B cell (primary cell): ENCODE results near the gene GANC.
"Not testable (repeated sequence)": the region's sequence is repeated elsewhere in the genome, so short reads cannot be mapped to it uniquely, and the experiment has no call there.

Experiments used
- CTCF ChIP-seq: fragments of 200-600 bp; IDR thresholded peaks from one replicate; pipeline ENCODE4 v1.8.0; 2022; ENCODE audit warnings: antibody characterized with exemption, mild to moderate bottlenecking
- EZH2 ChIP-seq: IDR thresholded peaks from 2 replicates; pipeline ENCODE4 v1.6.1; 2012; ENCODE audit warnings: borderline replicate concordance, low read depth, mild to moderate bottlenecking, moderate library complexity, low read length; ENCODE audit not compliant: insufficient read depth, poor library complexity, severe bottlenecking

- TF ChIP-seq CTCF, EZH2: not testable (repeated sequence)
Observed at GRCh38 chr15:42316282-42316805, 43.3 kb downstream of the GANC start.
